GM12878 (cell line): ENCODE measurements around the gene ANKRD34C. TPM values are rescaled to one million over a fixed set of nuclear protein-coding genes. Genes with fewer than 3 reads are reported as not detected.

Experiments
- ATAC-seq: fragments of 200-7000 bp; cut with Tn5 transposase; 3 replicates; pipeline ENCODE4 v1.9.1; 2020; ENCODE audit warnings: mild to moderate bottlenecking, moderate library complexity
- BruUV-seq: library from RNA; stranded (reverse); fragments of 400-500 nt; replicated peaks from 2 replicates; lab custom pipeline; 2021; lab: Mats Ljungman, UMichigan
- CTCF ChIA-PET: fragments of 300-600 bp; sonication (Branson Sonifier 250); formaldehyde crosslinking; extraction: SDS; loops from one replicate; lab custom pipeline; 2021; ENCODE audit warnings: inconsistent platforms; lab: Yijun Ruan, JAX
- POLR2A ChIA-PET: fragments of 350-600 bp; formaldehyde crosslinking; extraction: SDS; loops from one replicate; lab custom pipeline; 2021; ENCODE audit warnings: inconsistent platforms; lab: Charles Lee
- RAD21 ChIA-PET: fragments of 300-600 bp; sonication (Branson Sonifier 250); formaldehyde crosslinking; loops from one replicate; lab custom pipeline; 2023; ENCODE audit warnings: antibody characterized with exemption; ENCODE audit not compliant: unreplicated experiment; lab: Charles Lee
- SMC1A ChIA-PET: fragments of 300-600 bp; sonication (Branson Sonifier 250); formaldehyde crosslinking; loops from one replicate; lab custom pipeline; 2023; ENCODE audit not compliant: unreplicated experiment, uncharacterized antibody; lab: Charles Lee
- DNase-seq: peaks from one replicate; pipeline ENCODE4 v3.0.0-alpha.2; 2011; ENCODE audit warnings: low read depth, low spot score
- FAIRE-seq: peaks from 3 replicates; lab custom pipeline; 2011; peaks lifted over from hg19 to GRCh38; lab: Jason Lieb, UNC
- H2AFZ ChIP-seq: 2 replicates; pipeline ENCODE4 v1.6.0; 2011; ENCODE audit warnings: low read depth, low read length, control low read depth; ENCODE audit not compliant: control insufficient read depth
- H3K27ac ChIP-seq: 2 replicates; pipeline ENCODE4 v1.5.1; 2011; ENCODE audit warnings: control low read depth; ENCODE audit not compliant: control insufficient read depth, insufficient read depth
- H3K27me3 ChIP-seq, 2 experiments: replicated peaks in 1 of 2; 2 replicates each; pipeline versions ENCODE4 v1.6.0 to v1.6.1; 2011; ENCODE audit warnings: low read length in 1 of 2; ENCODE audit not compliant: control insufficient read depth in 2 of 2, insufficient read depth in 2 of 2
- H3K36me3 ChIP-seq, 2 experiments: 2 replicates each; pipeline ENCODE4 v1.5.1; 2011; ENCODE audit warnings: low read length in 1 of 2; ENCODE audit not compliant: control insufficient read depth in 2 of 2, insufficient read depth in 2 of 2
- H3K4me1 ChIP-seq: 2 replicates; pipeline ENCODE4 v1.6.1; 2011; ENCODE audit warnings: mild to moderate bottlenecking, low read length, moderate library complexity, mixed read lengths; ENCODE audit not compliant: control insufficient read depth, insufficient read depth
- H3K4me2 ChIP-seq: 2 replicates; pipeline ENCODE4 v1.6.0; 2011; ENCODE audit warnings: control low read depth; ENCODE audit not compliant: control insufficient read depth, insufficient read depth
- H3K4me3 ChIP-seq: fragments of 200-600 bp; sonication (generic); 2 replicates; pipeline ENCODE4 v1.5.1; 2016
- H3K79me2 ChIP-seq: 2 replicates; pipeline ENCODE4 v1.6.0; 2011; ENCODE audit warnings: low read length; ENCODE audit not compliant: control insufficient read depth, insufficient read depth
- H3K9ac ChIP-seq: 2 replicates; pipeline ENCODE4 v1.8.0; 2011; ENCODE audit warnings: low read length, control low read depth, mixed read lengths; ENCODE audit not compliant: control insufficient read depth, insufficient read depth
- H3K9me3 ChIP-seq: replicated peaks from 3 replicates; pipeline ENCODE4 v1.5.1; 2011; ENCODE audit warnings: mild to moderate bottlenecking, low read length; ENCODE audit not compliant: control insufficient read depth, insufficient read depth
- H4K20me1 ChIP-seq: 2 replicates; pipeline ENCODE4 v1.6.0; 2011; ENCODE audit not compliant: control insufficient read depth, insufficient read depth
- ATF7 ChIP-seq: fragments of 450-650 bp; IDR thresholded peaks from 2 replicates; pipeline ENCODE4 v1.6.1; 2016; ENCODE audit warnings: low read depth, mild to moderate bottlenecking
- BMI1 ChIP-seq: fragments of 450-650 bp; IDR thresholded peaks from 2 replicates; pipeline ENCODE4 v1.6.1; 2016; ENCODE audit warnings: mild to moderate bottlenecking, moderate library complexity, borderline replicate concordance
- CHD1 ChIP-seq: IDR thresholded peaks from 2 replicates; pipeline ENCODE4 v1.6.1; 2012; ENCODE audit warnings: low read depth, low read length, improper control_type of control experiment
- DPF2 ChIP-seq: fragments of 450-650 bp; IDR thresholded peaks from 2 replicates; pipeline ENCODE4 v1.6.1; 2017; ENCODE audit warnings: mild to moderate bottlenecking
- EP300 ChIP-seq, 2 experiments: fragments of 150-350 bp in 1 of 2; IDR thresholded peaks; 2 replicates each; pipeline ENCODE4 v1.6.1; 2011 to 2012; ENCODE audit warnings: low read depth in 2 of 2, low read length in 2 of 2, borderline replicate concordance in 1 of 2, improper control_type of control experiment in 1 of 2, inconsistent platforms in 1 of 2; ENCODE audit not compliant: control insufficient read depth in 1 of 2
- HCFC1 ChIP-seq: fragments of 150-350 bp; IDR thresholded peaks from 2 replicates; pipeline ENCODE4 v1.6.1; 2014; ENCODE audit warnings: low read length
- IKZF2 ChIP-seq, 2 experiments: fragments of 450-650 bp; IDR thresholded peaks; 2 replicates each; pipeline ENCODE4 v1.6.1; 2017; ENCODE audit warnings: mild to moderate bottlenecking in 2 of 2, moderate library complexity in 2 of 2
- MYC ChIP-seq: IDR thresholded peaks from 2 replicates; pipeline ENCODE4 v1.6.1; 2011; ENCODE audit warnings: mild to moderate bottlenecking, low read length, moderate library complexity, inconsistent platforms; ENCODE audit not compliant: insufficient read depth, insufficient replicate concordance, insufficient read length, severe bottlenecking
- NR2C1 ChIP-seq: fragments of 450-650 bp; IDR thresholded peaks from 2 replicates; pipeline ENCODE4 v1.6.1; 2017; ENCODE audit warnings: antibody characterized with exemption, mild to moderate bottlenecking, moderate library complexity
- POU2F2 ChIP-seq: IDR thresholded peaks from 3 replicates; pipeline ENCODE4 v1.6.1; 2011; ENCODE audit warnings: low read depth, mild to moderate bottlenecking, low read length, borderline replicate concordance
- RCOR1 ChIP-seq: conservative IDR thresholded peaks from 2 replicates; pipeline ENCODE4 v1.6.1; 2012; ENCODE audit warnings: low read depth, low read length, improper control_type of control experiment
- SIX5 ChIP-seq: IDR thresholded peaks from 2 replicates; pipeline ENCODE4 v1.6.1; 2011; ENCODE audit warnings: mild to moderate bottlenecking, low read depth, low read length, moderate library complexity; ENCODE audit not compliant: severe bottlenecking
- SMAD1 ChIP-seq: fragments of 450-650 bp; IDR thresholded peaks from 2 replicates; pipeline ENCODE4 v1.6.1; 2018; ENCODE audit warnings: mild to moderate bottlenecking, low read depth; ENCODE audit not compliant: partially characterized antibody
- SMC3 ChIP-seq: IDR thresholded peaks from 2 replicates; pipeline ENCODE4 v1.6.1; 2011; ENCODE audit warnings: low read length, improper control_type of control experiment, borderline replicate concordance
- STAT1 ChIP-seq: fragments of 450-650 bp; conservative IDR thresholded peaks from 2 replicates; pipeline ENCODE4 v1.6.1; 2014; ENCODE audit warnings: antibody characterized with exemption, mild to moderate bottlenecking
- TCF3 ChIP-seq: IDR thresholded peaks from 2 replicates; pipeline ENCODE4 v1.6.1; 2012; ENCODE audit warnings: low read depth, mild to moderate bottlenecking, low read length, borderline replicate concordance; ENCODE audit not compliant: insufficient read depth
- WGBS: methylation state at CpG from one replicate; pipeline ENCODE4 v1.1.6; 2016; ENCODE audit warnings: low lambda C conversion rate; ENCODE audit not compliant: insufficient replicate concordance, insufficient coverage; ENCODE audit errors: missing lambda C conversion rate; 5-methylcytosine and 5-hydroxymethylcytosine counted together
- in situ Hi-C: fragments of 300-500 bp; cut with MboI; formaldehyde crosslinking; loops from 9 replicates; pipeline ENCODE4 v1.14.3; 2018; ENCODE audit warnings: mixed read lengths
- intact Hi-C: fragments of 100-400 bp; cut with micrococcal nuclease; formaldehyde crosslinking; loops from one replicate; pipeline ENCODE4 v1.14.2; 2022; ENCODE audit not compliant: unreplicated experiment
- polyA plus RNA-seq, 11 experiments: library from polyadenylated mRNA; depleted of rRNA in 4 of 11; unstranded in 6 of 11; stranded (reverse) in 5 of 11; fragments of >200 nt; fragmentation: Nextera tagmentation in 4 of 11; fragmentation: Illumina TruSeq in 1 of 11; extraction: Ambion mirVana in 4 of 11; extraction: Trizol in 1 of 11; gene quantifications; 1 replicate in 1 of 11; 2 replicates in 10 of 11; pipeline versions ENCODE4 v1.2.1 to v1.2.3, GENCODE V29; 2011 to 2016; ENCODE audit warnings: inconsistent platforms in 2 of 11, missing spikeins in 2 of 11, low read depth in 1 of 11
- total RNA-seq, 4 experiments: library from RNA; depleted of rRNA in 3 of 4; stranded (reverse); fragments of >200 nt in 3 of 4; fragmentation: Illumina TruSeq in 1 of 4; extraction: Trizol in 1 of 4; gene quantifications; 2 replicates each; pipeline versions ENCODE4 v1.2.1 to v1.2.3, GENCODE V29; 2013 to 2021

Gene ANKRD34C
- total and polyA plus RNA-seq, 10 of the 15 experiments (the other 5 are each of a cell fraction or from before 2014, with no cell fraction given) = 0.01 TPM; not detected in 9

DNA sequence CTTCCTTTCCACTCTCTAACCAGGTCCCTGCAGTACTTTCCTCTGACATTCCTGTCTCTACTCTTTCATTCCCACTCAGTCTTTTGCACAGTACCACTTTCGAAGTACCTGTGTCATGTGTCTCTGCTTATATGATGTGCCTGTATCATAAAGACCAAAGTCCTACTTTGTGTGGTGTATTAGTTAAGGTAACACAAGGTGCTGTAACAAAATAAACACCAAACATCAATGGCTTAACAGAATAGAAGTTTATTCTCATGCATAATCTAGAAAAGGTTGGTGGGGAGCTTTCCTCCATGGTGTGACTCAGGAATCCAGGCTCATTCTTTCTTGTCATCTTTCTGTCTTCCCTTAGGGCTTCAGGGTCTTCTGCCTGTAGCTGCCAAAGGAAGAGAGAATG, 31.7 kb downstream of the ANKRD34C start:
- WGBS = 100% methylated on average over 1 of the region's 1 CpG

DNA sequence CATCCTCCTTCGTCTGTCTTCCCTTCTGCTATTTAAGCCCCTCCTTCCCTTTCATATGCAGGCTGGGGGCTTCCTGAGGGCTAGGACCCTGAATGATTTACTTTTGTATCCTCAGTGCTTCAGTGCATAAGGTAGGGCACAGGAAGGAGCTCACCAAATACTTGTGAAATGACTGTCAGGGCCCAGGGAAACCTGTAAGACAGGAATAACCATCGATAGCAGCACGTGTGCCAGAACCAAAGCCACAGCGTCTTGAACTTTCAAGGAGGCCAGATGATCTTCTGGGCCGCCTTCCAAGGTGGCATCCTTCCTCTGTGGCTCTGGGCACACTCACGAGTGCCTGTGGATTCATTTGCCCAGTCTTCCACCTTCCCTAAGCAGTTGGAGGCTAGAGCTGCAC, 32.3 kb downstream of the ANKRD34C start:
- DNase-seq = no peak
- no peak overlapping the region for H3K4me3 ChIP-seq
- POLR2A ChIA-PET = no interaction called here
- H3K9ac ChIP-seq = no peak overlapping the region
- no peak for ATAC-seq
- peaks cover 30% of the 10 kb centered on the region for H3K79me2 ChIP-seq
- CTCF ChIA-PET = interaction anchor here (1.0 to 2.1 kb wide), 2 partner anchors 25 to 67 kb away, joined by 3 to 6 read pairs; no protein-coding TSS in a partner anchor
- H3K4me1 ChIP-seq = peaks cover 18% of the 10 kb centered on the region
- peaks cover 9 to 40% of the 10 kb centered on the region in 2 experiments for H3K36me3 ChIP-seq
- intact Hi-C loops = no loop called here
- peaks cover 10% of the 10 kb centered on the region; the same call in 1 of the 2 replicates for H4K20me1 ChIP-seq
- H2AFZ ChIP-seq = no peak overlapping the region
- in situ Hi-C loops = no loop called here
- 87% methylated on average over 6 of the region's 6 CpGs for WGBS
- H3K27me3 ChIP-seq = no peaks in the 10 kb centered on the region
- H3K27ac ChIP-seq = no peak overlapping the region
- RAD21 ChIA-PET = no interaction called here
- no peak overlapping the region for H3K4me2 ChIP-seq
- no peaks in the 10 kb centered on the region for H3K9me3 ChIP-seq
- no TSS peak for BruUV-seq
- SMC1A ChIA-PET = interaction anchor here (0.7 to 1.4 kb wide), 3 partner anchors 9 to 1036 kb away, joined by 3 read pairs; no protein-coding TSS in a partner anchor
- FAIRE-seq = no peak
- no peak for TF ChIP-seq SIX5
- no peak for TF ChIP-seq EP300 (IDR thresholded peaks at IDR 0.05; ENCODE audit: borderline replicate concordance in 1 of 2, control insufficient read depth in 1 of 2, low read depth in 2 of 2, low read length in 2 of 2)
- TF ChIP-seq NR2C1 = no peak
- TF ChIP-seq STAT1 = no peak
- no peak for TF ChIP-seq SMAD1
- TF ChIP-seq DPF2 = no peak
- TF ChIP-seq POU2F2 = no peak
- no peak for TF ChIP-seq SMC3
- no peak for TF ChIP-seq ATF7
- TF ChIP-seq MYC = no peak
- TF ChIP-seq BMI1 = no peak
- TF ChIP-seq HCFC1 = no peak
- TF ChIP-seq CHD1 = no peak

More for the DNA sequence above, 31.7 kb downstream of the ANKRD34C start:
- Histone ChIP-seq H3K4me1 (peaks cover 18% of the 10 kb centered on the region), H3K9ac (no peak overlapping the region), H3K79me2 (peaks cover 30% of the 10 kb centered on the region), H3K4me3 (no peak overlapping the region), H3K27me3 (no peaks in the 10 kb centered on the region), H3K4me2 (peak overlapping the region; percentile 13; the same call in 1 of the 2 replicates)
- DNase-seq (no peak), ATAC-seq (no peak), FAIRE-seq (no peak)
- in situ Hi-C loops (no loop called here), intact Hi-C loops (no loop called here)
- no TSS peak for BruUV-seq
- ChIA-PET SMC1A (interaction anchor here (1.1 to 1.4 kb wide), 2 partner anchors 25 to 1036 kb away, joined by 3 read pairs; no protein-coding TSS in a partner anchor), POLR2A (no interaction called here)
- TF ChIP-seq IKZF2 (IDR thresholded peaks at IDR 0.05) = no peak
- TF ChIP-seq EP300 (IDR thresholded peaks at IDR 0.05; ENCODE audit: borderline replicate concordance in 1 of 2, control insufficient read depth in 1 of 2, low read depth in 2 of 2, low read length in 2 of 2) = no peak
- TF ChIP-seq TCF3 = no peak
- TF ChIP-seq RCOR1 = no peak
- TF ChIP-seq, all 136 proteins: peak for 0
- Histone ChIP-seq H3K9me3 (no peaks in the 10 kb centered on the region), H3K36me3 (peaks cover 8 to 40% of the 10 kb centered on the region in 2 experiments), H4K20me1 (peaks cover 10% of the 10 kb centered on the region; the same call in 1 of the 2 replicates), H2AFZ (no peak overlapping the region), H3K27ac (no peak overlapping the region)
- ChIA-PET CTCF (interaction anchor here (1.0 to 2.1 kb wide), 2 partner anchors 26 to 67 kb away, joined by 3 to 6 read pairs; no protein-coding TSS in a partner anchor), RAD21 (no interaction called here)
